Esophagus mucosa (tissue), 1 donor: ENCODE results near the gene ADAMTS16. TPM values are rescaled to one million over a fixed set of nuclear protein-coding genes. Genes with fewer than 3 reads are reported as not detected.

Source experiments
- ATAC-seq: fragments of 200-7000 bp; cut with Tn5 transposase; one replicate; pipeline ENCODE4 v1.9.1; 2020
- total RNA-seq: library from RNA; stranded (reverse); gene quantifications from one replicate; pipeline ENCODE4 v1.2.4, GENCODE V29; 2023
- donor health status: DM: yes; HTN: yes; CAD: no.

Gene ADAMTS16
- total RNA-seq, 1 donor from 2014 or later, result not detected

- ATAC-seq, result no peak
Observed at GRCh38 chr5:5293029-5293428, 152.9 kb downstream of the ADAMTS16 start.

- ATAC-seq, result no peak
Observed at GRCh38 chr5:5294429-5294828, 154.3 kb downstream of the ADAMTS16 start.

GRCh38 chr5:5295351-5295750 is 155.2 kb downstream of the ADAMTS16 start:
- no peak for ATAC-seq

- ATAC-seq, result no peak
Observed at GRCh38 chr5:5296051-5296450, 155.9 kb downstream of the ADAMTS16 start.

DNA sequence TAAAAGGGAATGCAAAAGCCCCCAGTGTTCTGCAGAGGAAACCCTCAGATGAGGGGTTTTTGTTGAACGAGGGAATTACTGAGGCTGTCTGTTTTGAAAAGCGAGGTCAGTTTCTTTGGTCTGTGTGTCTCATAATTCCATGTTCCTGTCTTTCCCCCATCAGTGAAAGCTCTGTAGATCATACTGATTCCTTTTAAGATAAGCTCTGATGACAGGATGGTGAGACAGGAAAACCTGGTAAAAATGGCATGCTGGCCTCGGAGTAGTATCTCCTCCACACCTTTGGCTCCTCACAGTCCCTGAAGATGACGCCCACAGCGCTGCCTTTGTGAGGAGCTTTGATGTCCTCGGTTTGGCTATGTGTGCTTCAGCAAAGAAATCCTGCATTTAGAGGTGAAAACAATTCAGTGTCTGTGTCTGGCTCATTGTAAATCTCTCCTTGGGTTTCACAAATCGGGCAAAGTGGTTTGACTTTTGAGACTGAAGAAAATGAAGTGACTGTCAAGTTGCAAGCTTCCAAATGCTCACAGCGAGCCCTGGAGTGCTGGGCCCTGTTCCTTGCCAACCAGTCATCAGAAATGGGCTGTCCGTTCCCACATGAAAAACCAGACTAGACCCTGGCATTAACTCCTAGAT is 157.4 kb downstream of the ADAMTS16 start:
- ATAC-seq, result no peak

DNA sequence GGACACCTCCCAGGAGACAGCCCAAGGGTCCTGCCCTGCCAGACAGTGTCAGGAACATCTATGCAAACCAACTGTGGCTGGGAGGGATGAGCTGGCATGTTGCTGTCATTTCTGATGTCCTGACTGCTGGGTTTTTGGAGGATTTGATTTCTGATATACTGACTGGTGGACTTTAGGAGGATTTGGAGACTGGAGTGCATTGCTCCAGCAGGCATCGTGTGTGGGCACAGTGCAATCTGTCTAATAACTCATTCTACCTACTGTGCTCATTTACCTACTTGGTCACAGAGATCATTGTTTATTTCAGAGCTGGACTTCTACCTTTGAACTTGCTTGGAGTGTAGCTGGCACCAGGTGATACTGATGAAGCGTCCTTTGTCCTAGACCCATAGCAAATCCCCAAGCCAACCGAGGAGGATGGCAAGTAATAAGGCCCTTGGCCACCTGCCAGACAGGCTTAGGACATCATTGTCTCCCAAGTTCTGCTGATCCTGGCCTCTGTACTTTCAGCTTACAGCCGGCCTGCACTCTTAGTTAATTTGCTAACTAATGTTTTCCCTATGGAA is 158.0 kb downstream of the ADAMTS16 start:
- ATAC-seq, result no peak

DNA sequence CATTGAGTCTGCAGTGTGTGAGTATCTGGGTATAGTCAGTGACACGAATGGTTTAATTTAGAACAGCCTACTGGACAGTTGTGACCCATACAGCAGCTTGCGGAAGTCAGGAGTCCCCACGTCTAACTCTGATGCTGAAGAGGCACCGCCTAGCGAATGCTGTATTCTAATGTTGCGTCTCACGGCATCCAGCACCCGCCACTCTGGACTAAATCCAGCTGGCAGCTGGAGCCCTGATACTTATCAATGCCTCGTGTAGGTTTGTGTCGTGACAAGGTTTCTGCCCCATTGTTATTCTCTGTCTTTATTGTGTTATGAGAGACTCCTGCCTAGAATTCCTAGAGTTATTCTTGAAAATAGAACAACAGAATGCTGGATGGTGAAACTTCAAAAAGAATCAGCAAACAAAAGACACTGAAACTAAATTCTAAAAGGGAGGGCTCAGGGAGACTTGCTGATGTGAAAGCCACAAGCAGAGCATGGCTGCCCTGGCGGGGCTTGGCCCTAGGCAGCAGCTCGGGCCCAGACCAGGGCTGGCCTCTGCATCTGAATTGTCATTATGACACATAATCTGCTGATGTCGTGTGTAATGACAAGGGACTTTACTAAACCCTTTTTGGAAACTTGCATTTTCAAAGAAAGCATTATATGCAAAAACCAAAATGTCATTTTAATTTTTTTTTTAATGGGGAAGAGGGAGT is 158.9 kb downstream of the ADAMTS16 start:
- no peak for ATAC-seq

- no peak for ATAC-seq
Observed at GRCh38 chr5:5301176-5301575, 161.0 kb downstream of the ADAMTS16 start.

GRCh38 chr5:5302201-5302600 is 162.1 kb downstream of the ADAMTS16 start:
- ATAC-seq, result no peak

GRCh38 chr5:5303242-5303641 is 163.1 kb downstream of the ADAMTS16 start:
- ATAC-seq, result peak; percentile 23

DNA sequence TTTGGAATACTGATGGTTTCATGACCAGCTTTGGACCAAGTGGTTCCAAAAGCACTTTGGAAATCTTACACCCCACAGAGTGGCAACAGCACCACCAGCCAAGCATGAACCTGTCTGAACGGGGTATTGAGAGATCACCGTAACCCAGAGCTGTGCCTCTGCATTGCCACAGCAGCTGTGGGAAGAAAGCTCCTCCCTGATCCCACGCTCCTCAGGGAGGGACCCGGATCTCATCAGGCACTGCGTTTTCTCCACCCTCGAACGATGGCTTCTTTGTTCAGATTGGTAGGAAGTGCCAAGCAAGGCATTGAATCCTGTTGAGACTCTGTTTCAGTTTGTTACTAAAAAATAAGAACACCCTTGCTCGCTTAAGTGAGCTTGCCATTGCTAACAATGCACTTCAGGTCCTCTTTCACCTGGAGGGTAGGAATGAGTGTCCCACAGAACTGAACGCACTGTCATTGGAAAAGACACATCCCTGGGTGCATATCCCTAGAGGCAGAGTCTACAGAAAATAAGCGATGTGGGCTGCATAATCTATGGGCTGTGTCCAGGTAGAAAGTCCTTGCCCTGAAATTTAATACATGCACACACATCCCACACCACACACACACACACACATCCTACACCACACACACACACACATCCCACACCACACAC is 164.4 kb downstream of the ADAMTS16 start:
- no peak for ATAC-seq

GRCh38 chr5:5306696-5307095 is 166.6 kb downstream of the ADAMTS16 start:
- no peak for ATAC-seq

DNA sequence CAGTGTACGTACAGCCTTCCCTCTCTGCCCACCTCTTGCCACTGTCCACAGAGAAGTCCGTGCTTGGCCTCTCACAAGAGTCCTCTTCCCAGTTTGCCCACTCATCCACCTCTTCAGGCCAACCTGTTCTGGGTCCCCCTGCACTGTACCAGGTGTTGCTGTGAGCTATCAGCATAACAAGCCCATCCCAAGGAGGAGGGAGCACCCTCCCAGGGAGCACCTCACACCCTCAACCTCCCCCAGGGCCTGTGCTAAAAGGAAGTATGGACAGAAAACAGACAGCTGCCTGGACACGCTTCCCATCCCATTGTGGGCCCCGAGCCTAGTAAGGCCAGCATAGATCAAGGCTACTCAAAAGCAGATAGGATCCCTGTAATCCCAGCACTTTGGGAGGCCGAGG is 168.2 kb downstream of the ADAMTS16 start:
- no peak for ATAC-seq

GRCh38 chr5:5309645-5310044 is 169.5 kb downstream of the ADAMTS16 start:
- ATAC-seq, result no peak

- no peak for ATAC-seq
Observed at GRCh38 chr5:5313101-5313635, 173.0 kb downstream of the ADAMTS16 start.

GRCh38 chr5:5314166-5314565 is 174.0 kb downstream of the ADAMTS16 start:
- ATAC-seq, result no peak

DNA sequence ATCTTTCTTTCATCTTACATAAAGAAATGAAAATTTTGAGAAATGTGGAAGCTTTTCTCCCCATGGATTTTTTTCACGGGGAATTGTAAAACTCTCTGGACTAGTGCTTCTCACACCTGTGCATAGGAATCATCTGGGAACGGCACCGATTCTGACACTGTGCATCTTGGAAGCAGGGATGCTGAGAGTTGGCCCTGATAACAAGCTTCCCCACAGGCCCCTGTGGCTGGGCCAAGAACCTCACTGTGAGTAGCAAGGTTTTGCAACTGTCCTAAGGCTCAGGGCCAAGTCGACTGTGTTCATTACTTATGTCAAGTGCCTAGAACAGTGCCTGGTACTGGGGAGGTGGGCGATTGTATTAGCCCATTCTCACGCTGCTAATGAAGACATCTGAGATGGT is 174.5 kb downstream of the ADAMTS16 start:
- ATAC-seq, result no peak

DNA sequence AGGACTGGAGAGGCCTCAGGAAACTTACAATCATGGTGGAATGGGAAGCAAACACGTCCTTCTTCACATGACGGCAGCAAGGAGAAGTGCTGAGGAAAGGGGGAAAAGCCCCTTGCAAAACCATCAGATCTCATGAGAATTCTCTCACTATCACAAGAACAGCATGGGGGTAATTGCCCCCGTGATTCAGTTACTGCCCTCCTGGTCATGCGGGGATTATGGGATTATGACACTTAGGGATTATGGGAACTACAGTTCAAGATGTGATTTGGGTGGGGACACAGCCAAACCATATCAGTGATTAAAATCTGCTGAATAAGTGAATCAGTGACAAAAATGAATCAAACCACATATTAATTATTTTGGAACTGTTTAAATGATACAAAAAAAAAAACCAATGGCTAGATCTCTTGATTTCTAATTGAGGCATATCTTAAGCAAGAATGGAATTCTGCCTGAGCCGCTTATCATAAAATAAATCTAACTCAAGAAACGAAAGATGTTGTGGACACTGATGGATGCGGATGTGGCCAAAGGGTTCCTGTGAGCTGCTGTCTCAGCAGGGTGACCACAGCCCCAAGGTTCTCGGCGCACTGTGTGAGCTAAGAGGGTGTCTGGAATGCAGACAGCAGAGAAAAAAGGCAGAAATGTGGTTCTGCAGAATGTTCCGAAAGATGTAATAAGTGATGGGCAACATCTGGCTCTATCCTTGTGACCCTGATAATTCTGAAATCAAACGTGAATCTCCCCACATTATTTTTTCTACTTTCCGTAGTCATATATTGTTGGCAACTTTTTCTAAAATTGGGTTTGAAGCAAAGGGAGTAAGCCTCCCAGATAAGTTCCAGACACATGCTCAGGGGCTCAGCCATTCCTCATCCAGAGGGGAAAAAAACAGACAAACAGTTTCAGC is 175.2 kb downstream of the ADAMTS16 start:
- ATAC-seq, result no peak

GRCh38 chr5:5316334-5316733 is 176.2 kb downstream of the ADAMTS16 start:
- ATAC-seq, result no peak

DNA sequence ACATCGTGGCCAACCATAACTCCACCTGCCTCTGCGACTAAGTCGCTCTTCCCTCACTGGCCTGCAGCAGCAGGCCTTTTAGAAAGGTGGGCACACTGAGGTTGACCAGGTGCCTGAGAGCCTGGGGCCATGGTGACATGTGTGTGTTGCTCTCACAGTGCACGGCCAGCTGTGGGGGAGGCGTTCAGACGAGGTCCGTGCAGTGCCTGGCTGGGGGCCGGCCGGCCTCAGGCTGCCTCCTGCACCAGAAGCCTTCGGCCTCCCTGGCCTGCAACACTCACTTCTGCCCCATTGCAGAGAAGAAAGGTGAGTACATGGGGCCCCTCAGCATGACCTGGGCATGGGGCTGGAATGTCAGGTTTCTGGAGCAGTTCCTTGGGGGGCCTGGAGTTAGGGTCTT is 177.8 kb downstream of the ADAMTS16 start:
- ATAC-seq, result no peak

GRCh38 chr5:5318426-5319190 is 178.5 kb downstream of the ADAMTS16 start:
- no peak for ATAC-seq
